Stromal cell of bone marrow (primary cell): ENCODE results near the gene TRPM3.
A peak's percentile ranks its signal among the peaks of the same experiment; 100 is the strongest.

Experiments
- DNase-seq: peaks from one replicate; pipeline ENCODE4 v3.0.0-alpha.2; 2012; ENCODE audit warnings: low read depth

Gene TRPM3

GRCh38 chr9:70817311-70817710 is 304.1 kb downstream of the TRPM3 start:
- DNase-seq = no peak

- DNase-seq = no peak
Measured at GRCh38 chr9:70816891-70817290, 304.5 kb downstream of the TRPM3 start.

- no peak for DNase-seq
Measured at GRCh38 chr9:70816316-70816715, 305.1 kb downstream of the TRPM3 start.

- no peak for DNase-seq
Measured at GRCh38 chr9:70814597-70814996, 306.8 kb downstream of the TRPM3 start.

- no peak for DNase-seq
Measured at GRCh38 chr9:70813141-70813540, 308.3 kb downstream of the TRPM3 start.

- no peak for DNase-seq
Measured at GRCh38 chr9:70811638-70812037, 309.8 kb downstream of the TRPM3 start.

GRCh38 chr9:70806875-70807274 is 314.5 kb downstream of the TRPM3 start:
- DNase-seq = no peak

GRCh38 chr9:70805949-70806348 is 315.5 kb downstream of the TRPM3 start:
- DNase-seq = no peak

- DNase-seq = no peak
Measured at GRCh38 chr9:70802758-70803436, 318.5 kb downstream of the TRPM3 start.

GRCh38 chr9:70802206-70802605 is 319.2 kb downstream of the TRPM3 start:
- DNase-seq = peak; percentile 80

GRCh38 chr9:70801181-70801829 is 320.1 kb downstream of the TRPM3 start:
- no peak for DNase-seq

- no peak for DNase-seq
Measured at GRCh38 chr9:70798018-70798417, 323.4 kb downstream of the TRPM3 start.

GRCh38 chr9:70795841-70796240 is 325.6 kb downstream of the TRPM3 start:
- no peak for DNase-seq

- no peak for DNase-seq
Measured at GRCh38 chr9:70792796-70793195, 328.6 kb downstream of the TRPM3 start.

GRCh38 chr9:70791936-70792335 is 329.5 kb downstream of the TRPM3 start:
- no peak for DNase-seq

GRCh38 chr9:70789086-70789485 is 332.3 kb downstream of the TRPM3 start:
- no peak for DNase-seq

- DNase-seq = no peak
Measured at GRCh38 chr9:70784456-70784855, 337.0 kb downstream of the TRPM3 start.

GRCh38 chr9:70778568-70778967 is 342.9 kb downstream of the TRPM3 start:
- no peak for DNase-seq

- no peak for DNase-seq
Measured at GRCh38 chr9:70773579-70773978, 347.8 kb downstream of the TRPM3 start.

- DNase-seq = no peak
Measured at GRCh38 chr9:70772601-70773000, 348.8 kb downstream of the TRPM3 start.

GRCh38 chr9:70765946-70766345 is 355.5 kb downstream of the TRPM3 start:
- no peak for DNase-seq

- no peak for DNase-seq
Measured at GRCh38 chr9:70761139-70761670, 360.2 kb downstream of the TRPM3 start.

- no peak for DNase-seq
Measured at GRCh38 chr9:70760228-70760627, 361.2 kb downstream of the TRPM3 start.

GRCh38 chr9:70753311-70753710 is 368.1 kb downstream of the TRPM3 start:
- no peak for DNase-seq
